HEK293 (cell line): ENCODE data around the gene ARHGAP22.
A peak's percentile ranks its signal among the peaks of the same experiment; 100 is the strongest.

Source experiments
- CTCF ChIA-PET: fragments of 350-600 bp; formaldehyde crosslinking; extraction: SDS; loops from one replicate; lab custom pipeline; 2021; ENCODE audit warnings: antibody characterized with exemption; lab: Yijun Ruan, JAX
- POLR2A ChIA-PET: fragments of 300-600 bp; formaldehyde crosslinking; extraction: SDS; loops from one replicate; lab custom pipeline; 2020; ENCODE audit warnings: antibody characterized with exemption, inconsistent platforms; lab: Yijun Ruan, JAX
- H3K27ac ChIP-seq: fragments of 200-500 bp; sonication (Bioruptor generic); 2 replicates; pipeline ENCODE4 v1.5.1; 2014; ENCODE audit warnings: low read depth, low read length, control low read depth, inconsistent platforms; ENCODE audit errors: extremely low read depth
- H3K36me3 ChIP-seq, 2 experiments: fragments of 200-500 bp in 1 of 2; sonication (Bioruptor generic) in 1 of 2; 1 replicate in 1 of 2; 2 replicates in 1 of 2; pipeline ENCODE4 v1.5.1; 2014 to 2017; ENCODE audit warnings: inconsistent platforms in 2 of 2, low read length in 2 of 2; ENCODE audit not compliant: control insufficient read depth in 2 of 2, insufficient read depth in 1 of 2
- H3K4me1 ChIP-seq: fragments of 200-500 bp; sonication (Bioruptor generic); 2 replicates; pipeline ENCODE4 v1.5.1; 2014; ENCODE audit warnings: mild to moderate bottlenecking, low read length, inconsistent platforms; ENCODE audit not compliant: control insufficient read depth, insufficient read depth
- H3K4me3 ChIP-seq: 2 replicates; pipeline ENCODE4 v1.5.1; 2011; ENCODE audit warnings: low read depth, mild to moderate bottlenecking, control low read depth, low read length, moderate library complexity
- H3K9me3 ChIP-seq: fragments of 200-500 bp; sonication (Bioruptor generic); 2 replicates; pipeline ENCODE4 v1.5.1; 2014; ENCODE audit warnings: low read depth, low read length, inconsistent platforms; ENCODE audit not compliant: control insufficient read depth, insufficient read depth
- GLI4 ChIP-seq: fragments of 450-650 bp; formaldehyde crosslinking; IDR thresholded peaks from 2 replicates; pipeline ENCODE4 v1.5.1; 2016; ENCODE audit warnings: missing biosample characterization, missing genetic modification characterization
- MZF1 ChIP-seq: fragments of 450-650 bp; formaldehyde crosslinking; IDR thresholded peaks from 2 replicates; pipeline ENCODE4 v1.5.1; 2017; ENCODE audit warnings: missing biosample characterization, missing genetic modification characterization, borderline replicate concordance
- SALL2 ChIP-seq: fragments of 450-650 bp; formaldehyde crosslinking; IDR thresholded peaks from 2 replicates; pipeline ENCODE4 v1.5.0; 2017; ENCODE audit warnings: missing biosample characterization, mild to moderate bottlenecking, missing genetic modification characterization, borderline replicate concordance
- ZNF114 ChIP-seq: fragments of 450-650 bp; formaldehyde crosslinking; IDR thresholded peaks from 2 replicates; pipeline ENCODE4 v1.5.0; 2017; ENCODE audit warnings: missing biosample characterization, missing genetic modification characterization
- ZNF214 ChIP-seq: fragments of 450-650 bp; formaldehyde crosslinking; IDR thresholded peaks from 2 replicates; pipeline ENCODE4 v1.5.1; 2017; ENCODE audit warnings: missing biosample characterization, mild to moderate bottlenecking, missing genetic modification characterization, borderline replicate concordance
- ZNF416 ChIP-seq: fragments of 450-650 bp; formaldehyde crosslinking; IDR thresholded peaks from 2 replicates; pipeline ENCODE4 v1.5.1; 2016; ENCODE audit warnings: missing biosample characterization, missing genetic modification characterization
- ZNF473 ChIP-seq: fragments of 450-650 bp; formaldehyde crosslinking; IDR thresholded peaks from 2 replicates; pipeline ENCODE4 v1.5.1; 2017; ENCODE audit warnings: missing biosample characterization, missing genetic modification characterization
- ZNF510 ChIP-seq: fragments of 450-650 bp; formaldehyde crosslinking; IDR thresholded peaks from 2 replicates; pipeline ENCODE4 v1.5.1; 2018; ENCODE audit warnings: mild to moderate bottlenecking, missing genetic modification characterization, missing biosample characterization; ENCODE audit not compliant: insufficient replicate concordance
- ZNF558 ChIP-seq: fragments of 450-650 bp; formaldehyde crosslinking; IDR thresholded peaks from 2 replicates; pipeline ENCODE4 v1.5.1; 2016; ENCODE audit warnings: missing biosample characterization, missing genetic modification characterization
- ZNF610 ChIP-seq: fragments of 450-650 bp; formaldehyde crosslinking; IDR thresholded peaks from 2 replicates; pipeline ENCODE4 v1.5.1; 2016; ENCODE audit warnings: missing biosample characterization, missing genetic modification characterization, borderline replicate concordance
- ZNF677 ChIP-seq: fragments of 450-650 bp; IDR thresholded peaks from 2 replicates; pipeline ENCODE4 v1.5.0; 2018; ENCODE audit warnings: missing biosample characterization, mild to moderate bottlenecking, missing genetic modification characterization, moderate library complexity
- ZNF76 ChIP-seq: fragments of 450-650 bp; formaldehyde crosslinking; IDR thresholded peaks from 2 replicates; pipeline ENCODE4; 2016; ENCODE audit warnings: low read depth, missing biosample characterization, missing genetic modification characterization, borderline replicate concordance
- TF ChIP-seq, protein P1 (sequence below): fragments of 450-650 bp; IDR thresholded peaks from 2 replicates; pipeline ENCODE4 v1.5.1; 2018; ENCODE audit warnings: missing biosample characterization, missing genetic modification characterization
- TF ChIP-seq, protein P2 (sequence below): fragments of 450-650 bp; formaldehyde crosslinking; conservative IDR thresholded peaks from 2 replicates; pipeline ENCODE4 v1.5.1; 2016; ENCODE audit warnings: low read depth, missing biosample characterization, missing genetic modification characterization
- TF ChIP-seq, protein P3 (sequence below): fragments of 450-650 bp; formaldehyde crosslinking; IDR thresholded peaks from 2 replicates; pipeline ENCODE4 v1.5.1; 2017; ENCODE audit warnings: missing biosample characterization, missing genetic modification characterization
- TF ChIP-seq, protein P4 (sequence below): fragments of 450-650 bp; formaldehyde crosslinking; IDR thresholded peaks from 2 replicates; pipeline ENCODE4 v1.5.1; 2016; ENCODE audit warnings: missing biosample characterization, missing genetic modification characterization
- TF ChIP-seq, protein P5 (sequence below): fragments of 450-650 bp; formaldehyde crosslinking; IDR thresholded peaks from 2 replicates; pipeline ENCODE4 v1.5.1; 2016; ENCODE audit warnings: missing biosample characterization, missing genetic modification characterization

ARHGAP22 gene

DNA sequence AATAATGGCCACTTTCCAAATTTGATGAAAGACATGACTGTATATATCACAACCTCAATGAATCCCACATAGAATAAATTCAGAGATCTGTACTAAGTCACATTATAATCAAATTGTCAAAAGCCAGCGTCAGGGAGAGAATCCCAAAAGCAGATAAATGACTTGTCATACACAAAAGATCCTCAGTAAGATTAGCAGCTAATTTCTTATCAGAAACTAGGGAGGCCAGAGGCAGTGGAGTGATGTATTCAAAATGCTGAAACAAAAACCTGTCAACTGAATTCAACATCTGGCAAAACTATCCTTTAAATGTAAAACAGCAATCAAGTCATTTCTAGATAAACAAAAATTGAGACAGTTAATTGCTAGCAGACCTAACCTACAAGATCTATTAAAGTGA is 11.6 kb upstream of the ARHGAP22 start:
- CTCF ChIA-PET, result interaction anchor here (0.7 to 2.4 kb wide), 5 partner anchors 9 to 51 kb away, joined by 3 to 15 read pairs (median 4); no protein-coding TSS in a partner anchor
- Histone ChIP-seq H3K4me1 (no peaks in the 10 kb centered on the region), H3K36me3 (no peaks in the 10 kb centered on the region), H3K9me3 (no peaks in the 10 kb centered on the region)
- POLR2A ChIA-PET, result no interaction called here
- TF ChIP-seq ZNF76 (tag by site-specific recombination) (no peak), ZNF558 (peak; percentile 62; the same call in 1 of the 2 replicates)
- TF ChIP-seq, all 188 proteins: peak for 1
- H3K27ac ChIP-seq, result no peak overlapping the region
- no peak overlapping the region for H3K4me3 ChIP-seq

DNA sequence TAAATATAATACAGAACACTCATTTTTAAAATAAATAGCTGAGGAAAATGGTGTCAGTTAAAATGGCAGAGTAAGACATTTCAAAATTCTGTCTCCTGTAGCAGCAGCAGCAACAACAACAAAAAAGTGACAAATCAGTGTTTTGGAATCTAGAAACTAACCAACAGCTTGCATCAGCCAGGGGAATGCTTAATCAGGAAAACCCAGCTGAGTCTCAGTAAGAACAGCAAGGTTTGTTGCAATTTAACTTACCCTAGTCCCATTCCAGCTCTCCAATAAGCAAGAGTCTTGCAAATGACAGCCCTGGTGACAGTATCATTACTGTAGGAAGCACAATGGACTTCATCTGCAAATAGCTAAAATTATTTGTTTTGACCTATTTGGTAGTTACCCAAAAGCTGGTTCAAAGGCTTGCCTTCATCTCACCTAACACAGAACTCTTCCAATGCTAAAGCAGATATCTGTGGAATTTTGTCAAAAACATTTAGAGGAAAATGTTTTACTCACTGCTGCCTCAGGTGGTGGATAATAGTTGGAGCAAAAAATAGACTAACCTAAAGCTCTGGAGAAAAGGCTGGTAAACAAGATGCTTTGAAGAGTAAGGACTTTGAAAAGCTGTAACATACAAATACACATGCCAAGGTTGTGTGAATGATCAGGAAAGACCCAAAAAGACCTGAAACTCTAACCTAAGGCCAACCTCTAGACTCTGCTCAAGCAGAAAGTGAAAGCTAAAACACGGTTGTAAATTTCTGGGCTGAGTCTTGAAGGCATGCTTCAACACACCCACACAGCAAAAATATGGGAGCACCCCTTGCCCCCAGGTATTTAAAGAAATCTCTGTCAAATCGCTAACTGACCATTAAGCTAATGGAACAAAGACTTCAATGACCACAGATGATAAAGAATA is 9.9 kb upstream of the ARHGAP22 start:
- no peaks in the 10 kb centered on the region for H3K9me3 ChIP-seq
- H3K27ac ChIP-seq, result no peak overlapping the region
- TF ChIP-seq ZNF473 (tag by site-specific recombination) (no peak), ZNF677 (peak; percentile 69)
- TF ChIP-seq, all 188 proteins: peak for 1
- ChIA-PET CTCF (interaction anchor here (0.6 to 2.4 kb wide), 17 partner anchors 9 to 673 kb away, joined by 3 to 20 read pairs (median 3); partner anchors contain the start of gene ARHGAP22), POLR2A (no interaction called here)
- no peak overlapping the region for H3K4me3 ChIP-seq
- no peaks in the 10 kb centered on the region for H3K4me1 ChIP-seq
- no peaks in the 10 kb centered on the region for H3K36me3 ChIP-seq

DNA sequence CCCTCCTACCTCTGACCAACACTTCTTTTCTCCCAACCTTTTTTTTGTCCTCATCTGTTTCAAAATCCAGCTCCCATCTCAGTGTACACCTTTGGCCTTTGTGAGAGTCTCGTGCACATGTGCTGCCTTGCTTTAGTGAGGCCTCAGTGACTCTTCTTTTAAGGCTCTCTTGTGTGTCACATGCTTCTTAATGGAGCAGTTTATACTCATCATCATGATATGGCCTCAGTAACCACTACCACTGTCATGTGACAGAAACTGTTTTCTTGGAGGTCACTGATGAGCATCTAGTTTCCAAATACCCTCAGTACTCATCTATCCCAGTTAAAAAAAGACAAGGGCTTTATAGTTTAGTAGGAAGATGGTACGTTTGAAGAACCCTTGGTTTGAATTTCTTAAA is 8.1 kb upstream of the ARHGAP22 start:
- ChIA-PET POLR2A (no interaction called here), CTCF (interaction anchor here (0.6 to 1.2 kb wide), 2 partner anchors 72 to 249 kb away, joined by 3 to 4 read pairs; no protein-coding TSS in a partner anchor)
- H3K36me3 ChIP-seq, result no peaks in the 10 kb centered on the region

More for the DNA sequence above, 8.1 kb upstream of the ARHGAP22 start:
- Histone ChIP-seq H3K27ac (no peak overlapping the region), H3K9me3 (no peaks in the 10 kb centered on the region), H3K4me1 (no peaks in the 10 kb centered on the region), H3K4me3 (no peak overlapping the region)
- TF ChIP-seq ZNF416 (tag by site-specific recombination) (no peak), ZNF610 (no peak), ZNF76 (tag by site-specific recombination) (no peak), ZNF510 (tag by site-specific recombination) (no peak), ZNF558 (no peak), SALL2 (tag by site-specific recombination) (no peak), GLI4 (no peak), MZF1 (tag by site-specific recombination) (no peak), ZNF214 (no peak), ZNF114 (no peak)
- TF ChIP-seq, protein P1, sequence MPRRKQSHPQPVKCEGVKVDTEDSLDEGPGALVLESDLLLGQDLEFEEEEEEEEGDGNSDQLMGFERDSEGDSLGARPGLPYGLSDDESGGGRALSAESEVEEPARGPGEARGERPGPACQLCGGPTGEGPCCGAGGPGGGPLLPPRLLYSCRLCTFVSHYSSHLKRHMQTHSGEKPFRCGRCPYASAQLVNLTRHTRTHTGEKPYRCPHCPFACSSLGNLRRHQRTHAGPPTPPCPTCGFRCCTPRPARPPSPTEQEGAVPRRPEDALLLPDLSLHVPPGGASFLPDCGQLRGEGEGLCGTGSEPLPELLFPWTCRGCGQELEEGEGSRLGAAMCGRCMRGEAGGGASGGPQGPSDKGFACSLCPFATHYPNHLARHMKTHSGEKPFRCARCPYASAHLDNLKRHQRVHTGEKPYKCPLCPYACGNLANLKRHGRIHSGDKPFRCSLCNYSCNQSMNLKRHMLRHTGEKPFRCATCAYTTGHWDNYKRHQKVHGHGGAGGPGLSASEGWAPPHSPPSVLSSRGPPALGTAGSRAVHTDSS (tag by site-specific recombination), result no peak
- TF ChIP-seq, protein P2, sequence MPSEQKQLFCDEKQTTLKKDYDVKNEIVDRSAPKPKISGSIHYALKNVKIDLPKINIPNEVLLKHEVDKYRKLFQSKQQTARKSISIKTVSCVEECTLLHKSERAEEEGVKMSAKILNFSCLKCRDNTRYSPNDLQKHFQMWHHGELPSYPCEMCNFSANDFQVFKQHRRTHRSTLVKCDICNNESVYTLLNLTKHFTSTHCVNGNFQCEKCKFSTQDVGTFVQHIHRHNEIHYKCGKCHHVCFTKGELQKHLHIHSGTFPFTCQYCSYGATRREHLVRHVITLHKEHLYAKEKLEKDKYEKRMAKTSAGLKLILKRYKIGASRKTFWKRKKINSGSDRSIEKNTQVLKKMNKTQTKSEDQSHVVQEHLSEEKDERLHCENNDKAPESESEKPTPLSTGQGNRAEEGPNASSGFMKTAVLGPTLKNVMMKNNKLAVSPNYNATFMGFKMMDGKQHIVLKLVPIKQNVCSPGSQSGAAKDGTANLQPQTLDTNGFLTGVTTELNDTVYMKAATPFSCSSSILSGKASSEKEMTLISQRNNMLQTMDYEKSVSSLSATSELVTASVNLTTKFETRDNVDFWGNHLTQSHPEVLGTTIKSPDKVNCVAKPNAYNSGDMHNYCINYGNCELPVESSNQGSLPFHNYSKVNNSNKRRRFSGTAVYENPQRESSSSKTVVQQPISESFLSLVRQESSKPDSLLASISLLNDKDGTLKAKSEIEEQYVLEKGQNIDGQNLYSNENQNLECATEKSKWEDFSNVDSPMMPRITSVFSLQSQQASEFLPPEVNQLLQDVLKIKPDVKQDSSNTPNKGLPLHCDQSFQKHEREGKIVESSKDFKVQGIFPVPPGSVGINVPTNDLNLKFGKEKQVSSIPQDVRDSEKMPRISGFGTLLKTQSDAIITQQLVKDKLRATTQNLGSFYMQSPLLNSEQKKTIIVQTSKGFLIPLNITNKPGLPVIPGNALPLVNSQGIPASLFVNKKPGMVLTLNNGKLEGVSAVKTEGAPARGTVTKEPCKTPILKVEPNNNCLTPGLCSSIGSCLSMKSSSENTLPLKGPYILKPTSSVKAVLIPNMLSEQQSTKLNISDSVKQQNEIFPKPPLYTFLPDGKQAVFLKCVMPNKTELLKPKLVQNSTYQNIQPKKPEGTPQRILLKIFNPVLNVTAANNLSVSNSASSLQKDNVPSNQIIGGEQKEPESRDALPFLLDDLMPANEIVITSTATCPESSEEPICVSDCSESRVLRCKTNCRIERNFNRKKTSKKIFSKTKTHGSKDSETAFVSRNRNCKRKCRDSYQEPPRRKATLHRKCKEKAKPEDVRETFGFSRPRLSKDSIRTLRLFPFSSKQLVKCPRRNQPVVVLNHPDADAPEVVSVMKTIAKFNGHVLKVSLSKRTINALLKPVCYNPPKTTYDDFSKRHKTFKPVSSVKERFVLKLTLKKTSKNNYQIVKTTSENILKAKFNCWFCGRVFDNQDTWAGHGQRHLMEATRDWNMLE, result no peak
- TF ChIP-seq, protein P3, sequence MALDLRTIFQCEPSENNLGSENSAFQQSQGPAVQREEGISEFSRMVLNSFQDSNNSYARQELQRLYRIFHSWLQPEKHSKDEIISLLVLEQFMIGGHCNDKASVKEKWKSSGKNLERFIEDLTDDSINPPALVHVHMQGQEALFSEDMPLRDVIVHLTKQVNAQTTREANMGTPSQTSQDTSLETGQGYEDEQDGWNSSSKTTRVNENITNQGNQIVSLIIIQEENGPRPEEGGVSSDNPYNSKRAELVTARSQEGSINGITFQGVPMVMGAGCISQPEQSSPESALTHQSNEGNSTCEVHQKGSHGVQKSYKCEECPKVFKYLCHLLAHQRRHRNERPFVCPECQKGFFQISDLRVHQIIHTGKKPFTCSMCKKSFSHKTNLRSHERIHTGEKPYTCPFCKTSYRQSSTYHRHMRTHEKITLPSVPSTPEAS (tag by site-specific recombination), result no peak
- TF ChIP-seq, protein P4, sequence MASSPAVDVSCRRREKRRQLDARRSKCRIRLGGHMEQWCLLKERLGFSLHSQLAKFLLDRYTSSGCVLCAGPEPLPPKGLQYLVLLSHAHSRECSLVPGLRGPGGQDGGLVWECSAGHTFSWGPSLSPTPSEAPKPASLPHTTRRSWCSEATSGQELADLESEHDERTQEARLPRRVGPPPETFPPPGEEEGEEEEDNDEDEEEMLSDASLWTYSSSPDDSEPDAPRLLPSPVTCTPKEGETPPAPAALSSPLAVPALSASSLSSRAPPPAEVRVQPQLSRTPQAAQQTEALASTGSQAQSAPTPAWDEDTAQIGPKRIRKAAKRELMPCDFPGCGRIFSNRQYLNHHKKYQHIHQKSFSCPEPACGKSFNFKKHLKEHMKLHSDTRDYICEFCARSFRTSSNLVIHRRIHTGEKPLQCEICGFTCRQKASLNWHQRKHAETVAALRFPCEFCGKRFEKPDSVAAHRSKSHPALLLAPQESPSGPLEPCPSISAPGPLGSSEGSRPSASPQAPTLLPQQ (tag by site-specific recombination), result no peak
- TF ChIP-seq, protein P5, sequence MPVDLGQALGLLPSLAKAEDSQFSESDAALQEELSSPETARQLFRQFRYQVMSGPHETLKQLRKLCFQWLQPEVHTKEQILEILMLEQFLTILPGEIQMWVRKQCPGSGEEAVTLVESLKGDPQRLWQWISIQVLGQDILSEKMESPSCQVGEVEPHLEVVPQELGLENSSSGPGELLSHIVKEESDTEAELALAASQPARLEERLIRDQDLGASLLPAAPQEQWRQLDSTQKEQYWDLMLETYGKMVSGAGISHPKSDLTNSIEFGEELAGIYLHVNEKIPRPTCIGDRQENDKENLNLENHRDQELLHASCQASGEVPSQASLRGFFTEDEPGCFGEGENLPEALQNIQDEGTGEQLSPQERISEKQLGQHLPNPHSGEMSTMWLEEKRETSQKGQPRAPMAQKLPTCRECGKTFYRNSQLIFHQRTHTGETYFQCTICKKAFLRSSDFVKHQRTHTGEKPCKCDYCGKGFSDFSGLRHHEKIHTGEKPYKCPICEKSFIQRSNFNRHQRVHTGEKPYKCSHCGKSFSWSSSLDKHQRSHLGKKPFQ, result no peak
